SU-DHL-6 (cell line): Measurements from ENCODE around the gene ZNF385A.

Experiments used
- H2AFZ ChIP-seq: fragments of 200-600 bp; sonication (generic); 2 replicates; pipeline ENCODE4 v1.6.1; 2014; ENCODE audit warnings: low read depth, mild to moderate bottlenecking, moderate library complexity, mixed read lengths, antibody characterized with exemption, low read length; ENCODE audit not compliant: severe bottlenecking
- H3F3A ChIP-seq: fragments of 200-600 bp; shearing (Covaris generic); 2 replicates; pipeline ENCODE4 v1.6.0; 2016; ENCODE audit warnings: antibody characterized with exemption, mild to moderate bottlenecking; ENCODE audit not compliant: insufficient read depth
- H3K27ac ChIP-seq: fragments of 200-600 bp; sonication (generic); 2 replicates; pipeline ENCODE4 v1.5.1; 2016; ENCODE audit warnings: low read depth, mild to moderate bottlenecking, low read length, moderate library complexity, mixed read lengths
- H3K27me3 ChIP-seq: fragments of 200-600 bp; sonication (generic), shearing (Covaris generic); 2 replicates; pipeline ENCODE4 v1.6.0; 2014; ENCODE audit warnings: mild to moderate bottlenecking, low read length
- H3K36me3 ChIP-seq: fragments of 200-600 bp; sonication (generic); 2 replicates; pipeline ENCODE4 v1.6.1; 2014; ENCODE audit warnings: mild to moderate bottlenecking, low read length, mixed read lengths
- H3K4me2 ChIP-seq: fragments of 300-600, 200-600 bp; shearing (Covaris generic), sonication (generic); 2 replicates; pipeline ENCODE4 v1.6.0; 2014; ENCODE audit warnings: low read length, low read depth, mild to moderate bottlenecking; ENCODE audit not compliant: poor library complexity, severe bottlenecking
- H3K4me3 ChIP-seq: fragments of 200-600 bp; sonication (generic); 2 replicates; pipeline ENCODE4 v1.5.1; 2014; ENCODE audit warnings: antibody characterized with exemption, low read length, mild to moderate bottlenecking, mixed read lengths; ENCODE audit not compliant: insufficient read depth, poor library complexity, severe bottlenecking
- H3K79me2 ChIP-seq: fragments of 200-600 bp; sonication (generic); 2 replicates; pipeline ENCODE4 v1.6.1; 2014; ENCODE audit warnings: mild to moderate bottlenecking, low read length, moderate library complexity; ENCODE audit not compliant: insufficient read depth
- H3K9ac ChIP-seq: fragments of 200-600 bp; sonication (generic); 2 replicates; pipeline ENCODE4 v1.7.0; 2014; ENCODE audit warnings: mild to moderate bottlenecking, low read length
- H3K9me2 ChIP-seq: fragments of 200-600 bp; sonication (generic); replicated peaks from 2 replicates; pipeline ENCODE4 v1.6.1; 2014; ENCODE audit warnings: low read length; ENCODE audit not compliant: insufficient read depth
- H3K9me3 ChIP-seq: fragments of 200-600 bp; sonication (generic); 2 replicates; pipeline ENCODE4 v1.6.1; 2014; ENCODE audit warnings: low read length, mixed read lengths; ENCODE audit not compliant: insufficient read depth
- H4K20me1 ChIP-seq: fragments of 200-600 bp; sonication (generic); 2 replicates; pipeline ENCODE4 v1.6.1; 2014; ENCODE audit warnings: low read depth, mild to moderate bottlenecking, antibody characterized with exemption, low read length, moderate library complexity, mixed read lengths
- CTCF ChIP-seq: fragments of 200-600 bp; sonication (generic); IDR thresholded peaks from one replicate; pipeline ENCODE4 v1.5.1; 2017; ENCODE audit warnings: antibody characterized with exemption, mild to moderate bottlenecking, low read length, moderate library complexity; ENCODE audit not compliant: insufficient read depth, poor library complexity, severe bottlenecking
- EZH2phosphoT487 ChIP-seq: fragments of 200-600 bp; sonication (generic), shearing (Covaris generic); conservative IDR thresholded peaks from 2 replicates; pipeline ENCODE4 v1.6.1; 2018; ENCODE audit warnings: mild to moderate bottlenecking, antibody characterized with exemption, low read length, moderate library complexity, mixed read lengths

Gene ZNF385A

GRCh38 chr12:54385251-54385914 lies 850 bp upstream of the ZNF385A start:
- Histone ChIP-seq H4K20me1 (no peaks in the 10 kb centered on the region), H3K27ac (no peak overlapping the region), H3F3A (no peaks in the 10 kb centered on the region), H3K79me2 (no peaks in the 10 kb centered on the region), H3K9me3 (no peaks in the 10 kb centered on the region), H3K4me3 (no peak overlapping the region), H3K9ac (no peak overlapping the region), H3K27me3 (no peaks in the 10 kb centered on the region), H3K4me2 (no peak overlapping the region), H3K9me2 (no peaks in the 10 kb centered on the region), H3K36me3 (no peaks in the 10 kb centered on the region), H2AFZ (no peak overlapping the region)
- TF ChIP-seq CTCF, result no peak
- no peak for TF ChIP-seq EZH2phosphoT487

- no peaks in the 10 kb centered on the region for H3K9me2 ChIP-seq
- no peak overlapping the region for H3K4me3 ChIP-seq
- no peaks in the 10 kb centered on the region for H3K9me3 ChIP-seq
- TF ChIP-seq CTCF (no peak), EZH2phosphoT487 (no peak)
- no peak overlapping the region for H2AFZ ChIP-seq
- H3K27me3 ChIP-seq, result no peaks in the 10 kb centered on the region
- no peak overlapping the region for H3K4me2 ChIP-seq
- no peaks in the 10 kb centered on the region for H3K79me2 ChIP-seq
- H3F3A ChIP-seq, result no peaks in the 10 kb centered on the region
- no peaks in the 10 kb centered on the region for H3K36me3 ChIP-seq
- H4K20me1 ChIP-seq, result no peaks in the 10 kb centered on the region
- H3K27ac ChIP-seq, result no peak overlapping the region
- H3K9ac ChIP-seq, result no peak overlapping the region
Observed at GRCh38 chr12:54383041-54383609, 1.4 kb downstream of the ZNF385A start.

- H3K36me3 ChIP-seq, result no peaks in the 10 kb centered on the region
Observed at GRCh38 chr12:54381136-54381535, 3.4 kb downstream of the ZNF385A start.

More at GRCh38 chr12:54381136-54381535, 3.4 kb downstream of the ZNF385A start:
- Histone ChIP-seq H3K4me3 (no peak overlapping the region), H3F3A (no peaks in the 10 kb centered on the region), H3K27me3 (no peaks in the 10 kb centered on the region), H3K9me3 (no peaks in the 10 kb centered on the region), H3K27ac (no peak overlapping the region), H3K9me2 (no peaks in the 10 kb centered on the region), H3K79me2 (no peaks in the 10 kb centered on the region), H4K20me1 (no peaks in the 10 kb centered on the region), H2AFZ (no peak overlapping the region), H3K9ac (no peak overlapping the region), H3K4me2 (no peak overlapping the region)
- TF ChIP-seq CTCF, result no peak
- no peak for TF ChIP-seq EZH2phosphoT487
